MM.1S (cell line): ENCODE data around the gene ACTL7A.

ENCODE experiments used
- CTCF ChIP-seq: fragments of 300-600 bp; sonication (generic); IDR thresholded peaks from 2 replicates; pipeline ENCODE4 v1.5.1; 2016; ENCODE audit warnings: antibody characterized with exemption, low read length, mixed read lengths
- EZH2 ChIP-seq: fragments of 300-600 bp; sonication (generic); optimal IDR thresholded peaks from 2 replicates; pipeline ENCODE3; 2017; ENCODE audit warnings: low read depth, mild to moderate bottlenecking, antibody characterized with exemption, low read length, mixed read lengths
- EZH2phosphoT487 ChIP-seq: fragments of 300-600 bp; sonication (generic); IDR thresholded peaks from 2 replicates; pipeline ENCODE4 v1.6.1; 2018; ENCODE audit warnings: antibody characterized with exemption, low read length

- no peak for TF ChIP-seq CTCF
- no peak for TF ChIP-seq EZH2
- TF ChIP-seq EZH2phosphoT487, result no peak
These were observed 7.2 kb upstream of the ACTL7A start for GRCh38 chr9:108854641-108855528.
